Endothelial cell of hepatic sinusoid (primary cell): ENCODE measurements around the gene CGN.
"Not testable (repeated sequence)": the region's sequence is repeated elsewhere in the genome, so short reads cannot be mapped to it uniquely, and the experiment has no call there.

Experiments used
- in situ Hi-C: cut with HindIII; loops from 2 replicates; pipeline ENCODE4 v1.10.0; 2017; ENCODE audit warnings: low sequenced_read_pairs

The CGN gene

DNA sequence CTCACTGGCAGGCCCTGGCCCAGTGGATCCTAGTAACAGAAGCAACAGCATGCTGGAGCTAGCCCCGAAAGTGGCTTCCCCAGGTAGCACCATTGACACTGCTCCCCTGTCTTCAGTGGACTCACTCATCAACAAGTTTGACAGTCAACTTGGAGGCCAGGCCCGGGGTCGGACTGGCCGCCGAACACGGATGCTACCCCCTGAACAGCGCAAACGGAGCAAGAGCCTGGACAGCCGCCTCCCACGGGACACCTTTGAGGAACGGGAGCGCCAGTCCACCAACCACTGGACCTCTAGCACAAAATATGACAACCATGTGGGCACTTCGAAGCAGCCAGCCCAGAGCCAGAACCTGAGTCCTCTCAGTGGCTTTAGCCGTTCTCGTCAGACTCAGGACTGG is 7.7 kb downstream of the CGN start:
- in situ Hi-C loops: no loop called here

DNA sequence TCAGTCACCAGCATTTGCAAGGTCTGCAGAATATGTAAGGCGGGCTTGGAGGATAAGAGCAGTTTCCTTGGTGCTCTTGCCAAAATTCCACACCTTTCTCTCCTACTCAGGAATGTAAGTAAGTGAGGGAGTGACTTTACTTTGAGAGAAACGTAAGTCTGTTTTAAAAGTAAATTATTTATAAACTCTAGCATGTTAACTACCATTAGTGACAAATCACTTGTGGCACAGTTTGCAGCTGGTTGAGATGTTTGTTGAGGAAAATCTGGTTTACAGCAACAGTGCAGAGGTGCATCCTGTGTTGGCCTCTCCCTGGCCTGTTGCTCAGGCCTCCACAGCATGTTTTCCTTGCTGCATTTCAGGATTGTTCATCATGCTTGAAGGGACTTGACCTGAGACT is 8.5 kb downstream of the CGN start:
- in situ Hi-C loops: no loop called here

GRCh38 chr1:151520359-151520758 is 9.2 kb downstream of the CGN start:
- in situ Hi-C loops: no loop called here

GRCh38 chr1:151522427-151522826 is 11.2 kb downstream of the CGN start:
- in situ Hi-C loops: not testable (repeated sequence)

DNA sequence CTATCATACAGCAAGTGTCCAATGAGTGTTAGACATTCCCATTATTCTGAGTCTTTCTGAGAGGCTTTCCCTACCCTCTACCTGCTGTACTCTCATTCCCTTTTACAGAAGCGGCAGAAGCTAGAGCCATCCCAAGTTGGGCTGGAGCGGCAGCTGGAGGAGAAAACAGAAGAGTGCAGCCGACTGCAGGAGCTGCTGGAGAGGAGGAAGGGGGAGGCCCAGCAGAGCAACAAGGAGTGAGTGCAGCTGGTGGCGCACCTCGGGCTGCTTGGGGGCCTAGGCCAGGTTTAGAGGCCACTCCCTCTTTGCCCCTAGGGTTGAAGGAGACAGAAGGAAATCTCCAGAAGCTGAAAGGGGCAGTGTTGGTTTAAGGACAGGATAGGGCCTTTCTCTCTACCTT is 12.1 kb downstream of the CGN start:
- in situ Hi-C loops: no loop called here

DNA sequence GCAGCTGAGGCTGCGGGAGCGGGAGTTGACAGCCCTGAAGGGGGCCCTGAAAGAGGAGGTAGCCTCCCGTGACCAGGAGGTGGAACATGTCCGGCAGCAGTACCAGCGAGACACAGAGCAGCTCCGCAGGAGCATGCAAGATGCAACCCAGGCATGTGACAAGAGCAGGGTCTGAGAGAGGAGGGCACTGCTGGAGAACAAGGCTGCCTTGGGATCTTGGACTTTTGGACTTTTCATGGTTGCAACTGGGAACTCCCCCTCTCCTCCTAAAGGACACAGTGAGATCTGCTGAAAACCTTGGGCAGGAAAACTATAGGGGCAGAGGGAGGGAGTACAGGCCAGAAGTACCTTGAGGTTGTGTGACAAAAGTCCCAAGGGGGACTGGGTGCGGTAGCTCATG is 13.5 kb downstream of the CGN start:
- in situ Hi-C loops: no loop called here

- in situ Hi-C loops: no loop called here
Observed at GRCh38 chr1:151526735-151527525, 15.7 kb downstream of the CGN start.

DNA sequence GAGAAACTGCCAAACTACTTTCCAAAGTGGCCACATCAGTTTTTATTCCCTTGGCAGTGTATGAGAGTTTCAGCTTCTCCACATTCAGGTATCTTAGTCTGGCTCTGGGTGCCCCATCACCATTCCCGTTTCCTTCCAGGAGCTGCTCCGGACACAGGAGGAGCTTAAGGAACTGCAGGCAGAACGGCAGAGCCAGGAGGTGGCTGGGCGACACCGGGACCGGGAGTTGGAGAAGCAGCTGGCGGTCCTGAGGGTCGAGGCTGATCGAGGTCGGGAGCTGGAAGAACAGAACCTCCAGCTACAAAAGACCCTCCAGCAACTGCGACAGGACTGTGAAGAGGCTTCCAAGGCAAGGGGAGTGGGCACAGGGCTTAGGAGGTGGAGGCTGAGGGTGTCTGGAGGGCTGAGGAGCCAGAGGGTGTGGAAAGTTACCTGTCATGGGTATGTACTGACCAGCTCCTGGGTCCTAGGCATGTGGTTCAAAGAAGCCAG is 18.1 kb downstream of the CGN start:
- in situ Hi-C loops: no loop called here

DNA sequence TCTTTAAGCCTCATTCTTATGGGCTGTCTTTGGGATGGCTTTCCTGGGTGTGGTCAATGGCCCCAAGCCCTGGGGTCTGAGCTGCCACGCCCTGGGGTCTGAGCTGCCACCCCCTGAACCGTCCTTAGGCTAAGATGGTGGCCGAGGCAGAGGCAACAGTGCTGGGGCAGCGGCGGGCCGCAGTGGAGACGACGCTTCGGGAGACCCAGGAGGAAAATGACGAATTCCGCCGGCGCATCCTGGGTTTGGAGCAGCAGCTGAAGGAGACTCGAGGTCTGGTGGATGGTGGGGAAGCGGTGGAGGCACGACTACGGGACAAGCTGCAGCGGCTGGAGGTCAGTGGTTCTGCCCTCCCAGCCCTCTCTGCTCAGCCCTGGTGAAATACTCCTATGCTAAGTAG is 18.6 kb downstream of the CGN start:
- in situ Hi-C loops: no loop called here

- in situ Hi-C loops: no loop called here
Observed at GRCh38 chr1:151530461-151530860, 19.3 kb downstream of the CGN start.

DNA sequence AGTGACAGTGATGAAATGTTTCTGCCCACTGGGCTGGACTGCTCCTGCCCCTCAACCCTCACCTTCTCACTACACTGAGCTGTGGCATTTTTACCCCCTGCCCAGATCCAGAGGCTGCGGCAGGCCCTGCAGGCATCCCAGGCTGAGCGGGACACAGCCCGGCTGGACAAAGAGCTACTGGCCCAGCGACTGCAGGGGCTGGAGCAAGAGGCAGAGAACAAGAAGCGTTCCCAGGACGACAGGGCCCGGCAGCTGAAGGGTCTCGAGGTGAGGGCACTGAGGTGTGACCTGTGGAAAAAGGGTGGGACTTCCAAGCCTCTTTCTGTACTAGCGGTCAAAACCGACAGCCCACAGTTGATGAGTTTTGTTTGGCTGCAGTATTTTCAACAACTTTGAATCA is 22.7 kb downstream of the CGN start:
- in situ Hi-C loops: no loop called here

DNA sequence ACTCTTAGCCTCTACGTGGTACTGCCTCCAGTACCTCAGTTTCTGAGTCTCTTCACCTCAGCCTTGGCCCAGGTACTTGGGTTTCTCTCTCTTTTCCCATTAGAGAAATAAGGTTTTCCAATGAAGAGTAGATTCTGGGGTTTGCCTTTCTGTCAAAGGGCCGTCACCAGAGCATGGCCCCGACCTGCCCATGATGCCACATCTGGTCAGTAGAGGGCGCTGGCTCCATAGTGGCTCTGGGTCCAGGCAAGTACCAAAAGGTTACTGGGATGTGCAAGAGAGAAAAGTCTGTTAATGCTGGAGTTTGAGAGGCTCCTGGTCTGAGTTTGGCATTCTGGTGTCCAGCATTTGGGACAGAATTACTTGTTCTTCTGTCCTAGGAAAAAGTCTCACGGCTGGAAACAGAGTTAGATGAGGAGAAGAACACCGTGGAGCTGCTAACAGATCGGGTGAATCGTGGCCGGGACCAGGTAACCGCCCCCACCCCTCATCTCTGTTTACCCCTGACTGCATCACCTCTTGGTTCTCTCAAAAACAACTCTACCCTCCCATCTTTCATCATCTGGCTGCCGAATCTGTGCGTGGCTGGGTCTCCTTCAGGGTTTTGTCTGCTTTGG is 23.6 kb downstream of the CGN start:
- in situ Hi-C loops: loop anchor here (5.0 kb wide), 1 partner anchor 48 kb away; no protein-coding TSS in a partner anchor

DNA sequence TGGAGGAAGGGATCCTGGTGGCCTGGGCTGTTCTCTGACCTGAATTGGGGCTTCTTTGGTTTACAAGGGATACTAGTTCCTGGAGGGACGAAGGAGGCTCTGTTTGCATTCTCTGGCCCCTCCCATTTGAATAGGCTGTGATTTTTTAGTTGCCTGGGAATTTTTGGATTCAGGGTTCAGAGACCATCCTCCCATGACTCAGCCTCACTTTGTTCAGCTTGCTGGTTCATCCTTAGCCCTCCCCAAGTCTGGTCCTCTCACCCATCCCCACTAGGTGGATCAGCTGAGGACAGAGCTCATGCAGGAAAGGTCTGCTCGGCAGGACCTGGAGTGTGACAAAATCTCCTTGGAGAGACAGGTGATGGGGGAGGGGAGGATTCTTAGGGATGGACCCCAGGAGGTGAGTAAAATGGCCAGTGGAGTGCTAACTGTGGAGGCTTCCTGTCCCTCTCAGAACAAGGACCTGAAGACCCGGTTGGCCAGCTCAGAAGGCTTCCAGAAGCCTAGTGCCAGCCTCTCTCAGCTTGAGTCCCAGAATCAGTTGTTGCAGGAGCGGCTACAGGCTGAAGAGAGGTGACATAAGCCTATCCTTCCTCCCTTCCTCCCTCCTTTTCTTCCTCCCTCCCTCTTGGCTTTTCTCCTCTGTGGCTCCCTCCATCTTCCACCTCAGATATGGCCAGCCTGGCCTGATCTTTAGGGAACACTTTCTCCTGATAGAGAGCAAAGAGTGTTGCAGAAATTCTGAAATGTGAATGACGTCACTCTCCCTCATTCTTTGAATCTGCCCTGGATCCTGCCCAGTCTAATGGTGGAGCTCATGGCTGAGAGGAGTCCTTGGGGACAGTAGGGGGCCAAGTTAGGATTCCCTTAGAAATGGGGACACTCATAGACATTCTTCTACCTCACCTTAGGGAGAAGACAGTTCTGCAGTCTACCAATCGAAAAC is 24.4 kb downstream of the CGN start:
- in situ Hi-C loops: loop anchor here (5.0 kb wide), 1 partner anchor 47 kb away; no protein-coding TSS in a partner anchor

GRCh38 chr1:151536499-151536898 is 25.3 kb downstream of the CGN start:
- in situ Hi-C loops: loop anchor here (5.0 kb wide), 1 partner anchor 46 kb away; no protein-coding TSS in a partner anchor

GRCh38 chr1:151537112-151537511 is 25.9 kb downstream of the CGN start:
- in situ Hi-C loops: loop anchor here (5.0 kb wide), 1 partner anchor 45 kb away; no protein-coding TSS in a partner anchor

GRCh38 chr1:151539321-151540020 is 28.3 kb downstream of the CGN start:
- in situ Hi-C loops: loop anchor here (5.0 kb wide), 1 partner anchor 43 kb away; no protein-coding TSS in a partner anchor

- in situ Hi-C loops: no loop called here
Observed at GRCh38 chr1:151540021-151540981, 29.1 kb downstream of the CGN start, which contains the start of gene TUFT1. Gene TUFT1 (plus strand): TSS chr1:151540309. CDS start chr1:151540367, 58 bp downstream.

DNA sequence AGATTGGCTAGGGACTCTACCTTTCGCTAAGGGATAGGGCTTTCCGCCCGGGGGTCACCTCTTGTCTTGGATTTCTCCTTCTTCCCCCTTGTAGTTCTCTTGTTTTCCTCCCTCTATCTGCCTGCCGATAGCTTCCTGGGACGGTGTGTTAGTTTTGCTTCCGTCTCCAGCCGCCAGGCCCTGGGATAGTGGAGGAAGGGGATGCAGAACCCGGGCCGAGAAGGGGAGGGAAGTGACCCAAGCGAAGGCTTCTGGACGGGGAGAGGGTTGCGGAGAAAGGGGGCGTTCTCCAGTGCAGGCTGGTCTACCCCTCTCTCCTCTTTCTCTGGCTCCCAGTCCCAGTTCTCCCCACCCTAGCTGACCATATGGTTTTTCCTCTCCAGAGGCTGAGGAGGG is 29.8 kb downstream of the CGN start:
- in situ Hi-C loops: no loop called here

GRCh38 chr1:151541752-151542151 is 30.6 kb downstream of the CGN start:
- in situ Hi-C loops: no loop called here
